ENCODE data around the gene MAT2A. TPM values are rescaled to one million over a fixed set of nuclear protein-coding genes. Genes with fewer than 3 reads are reported as not detected.
"Not testable (repeated sequence)": the region's sequence is repeated elsewhere in the genome, so short reads cannot be mapped to it uniquely, and the experiment has no call there.

The MAT2A gene
- total RNA-seq, 2 experiments from 2014 or later: 276 to 282 TPM

DNA sequence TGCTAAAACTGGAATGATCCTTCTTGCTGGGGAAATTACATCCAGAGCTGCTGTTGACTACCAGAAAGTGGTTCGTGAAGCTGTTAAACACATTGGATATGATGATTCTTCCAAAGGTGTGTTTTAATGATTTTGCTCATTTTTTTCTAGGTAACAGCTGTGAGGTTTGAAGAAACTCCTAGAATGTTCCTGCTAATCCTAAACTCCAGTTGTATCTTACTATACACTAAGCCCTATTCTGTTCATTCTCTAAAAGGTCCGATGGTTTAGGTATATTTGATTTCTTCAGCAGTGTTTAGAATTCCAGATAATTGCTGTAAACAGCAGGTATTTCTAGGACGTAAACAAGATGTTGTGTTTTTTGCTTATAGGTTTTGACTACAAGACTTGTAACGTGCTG is 2.3 kb downstream of the MAT2A start:
- ChIA-PET POLR2A (interaction anchor here (0.6 to 17.6 kb wide), 16 partner anchors 16 to 214 kb away, joined by 3 to 467 read pairs (median 4); partner anchors contain the start of genes CAPG, ELMOD3, GGCX and RETSAT), CTCF (interaction anchor here (1.6 to 6.3 kb wide), 3 partner anchors 10 to 121 kb away, joined by 5 to 58 read pairs (median 46); partner anchors contain the start of gene SH2D6)
- ATAC-seq (no peak), DNase-seq (no peak)
- H3K4me1 Mint-ChIP-seq (ENCODE audit: low read depth): peaks cover 45% of the 10 kb centered on the region
- peak overlapping the region; percentile 99 for H3K4me3 Mint-ChIP-seq
- TF ChIP-seq, protein P1, sequence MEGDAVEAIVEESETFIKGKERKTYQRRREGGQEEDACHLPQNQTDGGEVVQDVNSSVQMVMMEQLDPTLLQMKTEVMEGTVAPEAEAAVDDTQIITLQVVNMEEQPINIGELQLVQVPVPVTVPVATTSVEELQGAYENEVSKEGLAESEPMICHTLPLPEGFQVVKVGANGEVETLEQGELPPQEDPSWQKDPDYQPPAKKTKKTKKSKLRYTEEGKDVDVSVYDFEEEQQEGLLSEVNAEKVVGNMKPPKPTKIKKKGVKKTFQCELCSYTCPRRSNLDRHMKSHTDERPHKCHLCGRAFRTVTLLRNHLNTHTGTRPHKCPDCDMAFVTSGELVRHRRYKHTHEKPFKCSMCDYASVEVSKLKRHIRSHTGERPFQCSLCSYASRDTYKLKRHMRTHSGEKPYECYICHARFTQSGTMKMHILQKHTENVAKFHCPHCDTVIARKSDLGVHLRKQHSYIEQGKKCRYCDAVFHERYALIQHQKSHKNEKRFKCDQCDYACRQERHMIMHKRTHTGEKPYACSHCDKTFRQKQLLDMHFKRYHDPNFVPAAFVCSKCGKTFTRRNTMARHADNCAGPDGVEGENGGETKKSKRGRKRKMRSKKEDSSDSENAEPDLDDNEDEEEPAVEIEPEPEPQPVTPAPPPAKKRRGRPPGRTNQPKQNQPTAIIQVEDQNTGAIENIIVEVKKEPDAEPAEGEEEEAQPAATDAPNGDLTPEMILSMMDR (IDR thresholded peaks at IDR 0.05): no peak
- H3K36me3 Mint-ChIP-seq (ENCODE audit: low read depth): peaks cover 74% of the 10 kb centered on the region
- peak overlapping the region; percentile 92 for H3K27ac Mint-ChIP-seq
- no peaks in the 10 kb centered on the region for H3K9me3 Mint-ChIP-seq
- intact Hi-C loops (cut with micrococcal nuclease): loop anchor here (10.0 kb wide), 1 partner anchor 216 kb away; the partner anchor contains the start of gene TGOLN2
- no peaks in the 10 kb centered on the region for H3K27me3 Mint-ChIP-seq

DNA sequence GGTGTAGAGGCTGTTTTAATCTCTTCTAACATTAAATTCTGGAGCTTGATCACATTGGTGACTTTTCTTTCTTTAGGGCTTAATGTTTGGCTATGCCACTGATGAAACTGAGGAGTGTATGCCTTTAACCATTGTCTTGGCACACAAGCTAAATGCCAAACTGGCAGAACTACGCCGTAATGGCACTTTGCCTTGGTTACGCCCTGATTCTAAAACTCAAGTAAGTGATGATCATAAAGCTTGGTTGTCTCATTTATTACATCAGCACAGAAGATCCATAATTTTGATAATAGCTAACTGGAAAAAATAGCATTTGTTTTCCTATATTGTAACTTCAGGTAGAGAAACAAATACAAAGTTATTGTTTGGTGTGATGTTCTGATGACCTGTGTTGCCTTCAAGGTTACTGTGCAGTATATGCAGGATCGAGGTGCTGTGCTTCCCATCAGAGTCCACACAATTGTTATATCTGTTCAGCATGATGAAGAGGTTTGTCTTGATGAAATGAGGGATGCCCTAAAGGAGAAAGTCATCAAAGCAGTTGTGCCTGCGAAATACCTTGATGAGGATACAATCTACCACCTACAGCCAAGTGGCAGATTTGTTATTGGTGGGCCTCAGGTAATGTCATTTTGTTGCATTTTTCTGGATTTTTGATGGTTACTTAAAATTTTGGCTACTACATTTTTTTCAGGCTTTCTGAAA is 2.9 kb downstream of the MAT2A start:
- ChIA-PET CTCF (interaction anchor here (1.6 to 6.3 kb wide), 3 partner anchors 9 to 122 kb away, joined by 5 to 58 read pairs (median 46); partner anchors contain the start of gene SH2D6), POLR2A (interaction anchor here (0.6 to 17.6 kb wide), 14 partner anchors 15 to 214 kb away, joined by 3 to 467 read pairs (median 4); partner anchors contain the start of genes CAPG, GGCX, RNF181 and SH2D6)
- H3K9me3 Mint-ChIP-seq: no peaks in the 10 kb centered on the region
- peaks cover 40% of the 10 kb centered on the region for H3K4me1 Mint-ChIP-seq (ENCODE audit: low read depth)
- peak overlapping the region; percentile 99 for H3K4me3 Mint-ChIP-seq
- ATAC-seq (no peak), DNase-seq (no peak)
- H3K27me3 Mint-ChIP-seq: no peaks in the 10 kb centered on the region
- H3K36me3 Mint-ChIP-seq (ENCODE audit: low read depth): peaks cover 72% of the 10 kb centered on the region
- H3K27ac Mint-ChIP-seq: peak overlapping the region; percentile 92
- TF ChIP-seq, protein P1 (IDR thresholded peaks at IDR 0.05): no peak
- intact Hi-C loops (cut with micrococcal nuclease): loop anchor here (10.0 kb wide), 1 partner anchor 217 kb away; the partner anchor contains the start of gene TGOLN2

DNA sequence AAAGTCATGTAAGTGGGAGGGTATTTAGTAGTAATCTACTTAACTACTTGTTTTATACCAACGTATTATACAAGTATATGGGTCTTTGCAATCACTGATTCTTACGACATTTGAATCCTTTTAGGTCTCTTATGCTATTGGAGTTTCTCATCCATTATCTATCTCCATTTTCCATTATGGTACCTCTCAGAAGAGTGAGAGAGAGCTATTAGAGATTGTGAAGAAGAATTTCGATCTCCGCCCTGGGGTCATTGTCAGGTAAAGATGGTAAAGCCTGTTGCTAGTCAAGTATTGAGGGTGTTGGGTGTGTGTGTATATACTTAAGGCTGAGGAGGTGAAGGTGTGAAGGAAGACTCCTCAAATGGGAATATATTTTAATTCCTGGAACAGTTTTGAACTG is 3.8 kb downstream of the MAT2A start:
- H3K4me3 Mint-ChIP-seq: peak overlapping the region; percentile 99
- H3K4me1 Mint-ChIP-seq (ENCODE audit: low read depth): peaks cover 35% of the 10 kb centered on the region
- intact Hi-C loops (cut with micrococcal nuclease): loop anchor here (10.0 kb wide), 1 partner anchor 218 kb away; the partner anchor contains the start of gene TGOLN2
- peak overlapping the region; percentile 92 for H3K27ac Mint-ChIP-seq
- no peaks in the 10 kb centered on the region for H3K9me3 Mint-ChIP-seq
- ChIA-PET CTCF (interaction anchor here (2.1 to 5.8 kb wide), 3 partner anchors 8 to 123 kb away, joined by 6 to 58 read pairs (median 11); no protein-coding TSS in a partner anchor), POLR2A (interaction anchor here (1.0 to 17.6 kb wide), 7 partner anchors 14 to 222 kb away, joined by 3 to 467 read pairs (median 7); partner anchors contain the start of genes CAPG, ELMOD3, GGCX and RETSAT)
- peaks cover 69% of the 10 kb centered on the region for H3K36me3 Mint-ChIP-seq (ENCODE audit: low read depth)
- DNase-seq (no peak), ATAC-seq (no peak)
- H3K27me3 Mint-ChIP-seq: no peaks in the 10 kb centered on the region
- TF ChIP-seq, protein P1 (IDR thresholded peaks at IDR 0.05): no peak

DNA sequence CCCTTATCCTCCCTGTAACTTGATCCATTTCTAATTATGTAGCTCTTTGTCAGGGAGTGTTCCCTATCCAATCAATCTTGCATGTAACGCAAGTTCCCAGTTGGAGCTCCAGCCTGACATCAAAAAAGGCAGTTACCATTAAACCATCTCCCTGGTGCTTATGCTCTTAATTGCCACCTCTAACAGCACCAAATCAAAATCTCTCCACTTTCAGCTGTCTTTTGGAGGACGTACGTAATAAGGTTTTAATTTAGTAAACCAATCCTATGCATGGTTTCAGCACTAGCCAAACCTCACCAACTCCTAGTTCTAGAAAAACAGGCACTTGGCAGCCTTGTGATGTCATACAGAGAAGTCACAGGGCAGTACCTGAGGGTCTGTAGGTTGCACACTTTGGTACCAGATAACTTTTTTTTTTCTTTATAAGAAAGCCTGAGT is 5.3 kb downstream of the MAT2A start:
- Mint-ChIP-seq H3K27ac (peak overlapping the region; percentile 39), H3K4me1 (ENCODE audit: low read depth) (peaks cover 35% of the 10 kb centered on the region), H3K4me3 (peak overlapping the region; percentile 4), H3K36me3 (ENCODE audit: low read depth) (peaks cover 64% of the 10 kb centered on the region)
- ATAC-seq, H3K9me3 Mint-ChIP-seq, DNase-seq, H3K27me3 Mint-ChIP-seq: not testable (repeated sequence)
- CTCF ChIA-PET: interaction anchor here (0.8 to 5.8 kb wide), 7 partner anchors 7 to 152 kb away, joined by 3 to 58 read pairs (median 6); no protein-coding TSS in a partner anchor
- intact Hi-C loops (cut with micrococcal nuclease): loop anchor here (10.0 kb wide), 1 partner anchor 219 kb away; the partner anchor contains the start of gene TGOLN2
- POLR2A ChIA-PET: interaction anchor here (1.0 to 17.6 kb wide), 6 partner anchors 13 to 257 kb away, joined by 3 to 467 read pairs (median 168); partner anchors contain the start of genes CAPG, GGCX, SH2D6 and VAMP8

DNA sequence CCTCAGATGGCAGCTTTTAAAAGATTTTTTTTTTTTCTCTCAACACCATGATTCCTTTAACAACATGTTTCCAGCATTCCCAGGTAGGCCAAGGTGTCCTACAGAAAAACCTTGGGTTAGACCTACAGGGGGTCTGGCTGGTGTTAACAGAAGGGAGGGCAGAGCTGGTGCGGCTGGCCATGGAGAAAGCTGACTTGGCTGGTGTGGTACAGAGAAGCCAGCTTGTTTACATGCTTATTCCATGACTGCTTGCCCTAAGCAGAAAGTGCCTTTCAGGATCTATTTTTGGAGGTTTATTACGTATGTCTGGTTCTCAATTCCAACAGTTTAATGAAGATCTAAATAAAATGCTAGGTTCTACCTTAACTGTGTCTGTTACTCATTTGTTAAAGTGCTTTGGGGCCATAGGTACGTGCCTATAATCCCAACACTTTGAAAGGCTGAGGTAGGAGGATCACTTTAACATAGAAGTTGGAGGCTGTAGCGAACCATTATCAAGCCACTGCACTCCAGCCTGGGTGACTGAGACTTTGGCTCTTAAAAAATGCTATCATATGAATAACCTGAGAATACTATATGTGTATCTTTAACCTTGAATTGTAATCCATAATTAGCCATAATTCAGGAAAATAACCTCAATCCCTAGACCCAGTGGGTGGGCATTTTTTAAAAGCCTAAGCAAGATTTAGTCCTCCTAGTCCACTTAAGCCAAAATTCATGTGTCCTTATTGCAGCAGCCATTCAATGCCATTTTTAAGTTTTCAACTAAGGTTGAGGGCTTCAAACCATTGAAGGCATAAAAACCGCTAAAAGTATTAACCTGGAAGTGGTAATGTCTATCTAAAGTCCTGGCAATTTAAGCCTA is 6.2 kb downstream of the MAT2A start:
- peaks cover 35% of the 10 kb centered on the region for H3K4me1 Mint-ChIP-seq (ENCODE audit: low read depth)
- DNase-seq, H3K27me3 Mint-ChIP-seq, ATAC-seq, H3K9me3 Mint-ChIP-seq, H3K4me3 Mint-ChIP-seq: not testable (repeated sequence)
- intact Hi-C loops (cut with micrococcal nuclease): loop anchor here (10.0 kb wide), 1 partner anchor 220 kb away; the partner anchor contains the start of gene TGOLN2
- peak overlapping the region; percentile 52 for H3K27ac Mint-ChIP-seq
- ChIA-PET CTCF (interaction anchor here (0.5 to 2.8 kb wide), 8 partner anchors 12 to 154 kb away, joined by 3 to 25 read pairs (median 3); partner anchors contain the start of gene C2orf68), POLR2A (interaction anchor here (0.6 to 23.8 kb wide), 23 partner anchors 0 to 227 kb away, joined by 3 to 467 read pairs (median 4); partner anchors contain the start of genes CAPG, ELMOD3, GGCX and MAT2A)
- peaks cover 57% of the 10 kb centered on the region for H3K36me3 Mint-ChIP-seq (ENCODE audit: low read depth)
